H9 (cell line): ENCODE results near the gene NDC1. TPM values are rescaled to one million over a fixed set of nuclear protein-coding genes. Genes with fewer than 3 reads are reported as not detected.

Experiments used
- DNase-seq: peaks from one replicate; pipeline ENCODE4 v3.0.0-alpha.2; 2017
- H2AFZ ChIP-seq: one replicate; pipeline ENCODE4 v1.6.1; 2013; ENCODE audit warnings: mild to moderate bottlenecking, low read length, control low read depth, moderate library complexity
- H2AK5ac ChIP-seq: 2 replicates; pipeline ENCODE4 v1.6.1; 2013; ENCODE audit warnings: low read length, control low read depth, mixed read lengths; ENCODE audit not compliant: insufficient read length
- H2BK120ac ChIP-seq: one replicate; pipeline ENCODE4 v1.6.1; 2013; ENCODE audit warnings: low read depth, mild to moderate bottlenecking, low read length, control low read depth, inconsistent platforms; ENCODE audit not compliant: poor library complexity, severe bottlenecking
- H2BK12ac ChIP-seq: 2 replicates; pipeline ENCODE4 v1.6.1; 2013; ENCODE audit warnings: low read length, control low read depth, mixed read lengths, low read depth; ENCODE audit not compliant: insufficient read length
- H2BK15ac ChIP-seq: 2 replicates; pipeline ENCODE4 v1.6.1; 2013; ENCODE audit warnings: low read depth, low read length, control low read depth
- H2BK20ac ChIP-seq: one replicate; pipeline ENCODE4 v1.6.1; 2013; ENCODE audit warnings: low read depth, mild to moderate bottlenecking, low read length, control low read depth, inconsistent platforms; ENCODE audit not compliant: poor library complexity, severe bottlenecking
- H2BK5ac ChIP-seq: 2 replicates; pipeline ENCODE4 v1.6.1; 2013; ENCODE audit warnings: low read length, control low read depth, mixed read lengths; ENCODE audit not compliant: insufficient read length
- H3K14ac ChIP-seq: 2 replicates; pipeline ENCODE4 v1.6.1; 2013; ENCODE audit warnings: low read length, control low read depth; ENCODE audit not compliant: insufficient read depth
- H3K18ac ChIP-seq: 2 replicates; pipeline ENCODE4 v1.6.1; 2013; ENCODE audit warnings: low read depth, mild to moderate bottlenecking, mixed read lengths, low read length, control low read depth; ENCODE audit not compliant: insufficient read length
- H3K23ac ChIP-seq: 2 replicates; pipeline ENCODE4 v1.6.1; 2013; ENCODE audit warnings: low read length, control low read depth, mixed read lengths, low read depth; ENCODE audit not compliant: insufficient read length
- H3K23me2 ChIP-seq: 2 replicates; pipeline ENCODE4 v1.6.1; 2013; ENCODE audit warnings: low read depth, mild to moderate bottlenecking, mixed read lengths, low read length, control low read depth; ENCODE audit not compliant: insufficient read length, poor library complexity, severe bottlenecking
- H3K27ac ChIP-seq: 2 replicates; pipeline ENCODE4 v1.5.1; 2013; ENCODE audit warnings: low read length, control low read depth, mixed read lengths, low read depth; ENCODE audit not compliant: insufficient read length
- H3K27me3 ChIP-seq: 2 replicates; pipeline ENCODE4 v1.6.1; 2013; ENCODE audit warnings: low read length, control low read depth, inconsistent platforms; ENCODE audit not compliant: insufficient read depth
- H3K4ac ChIP-seq: 2 replicates; pipeline ENCODE4 v1.6.1; 2013; ENCODE audit warnings: low read depth, mild to moderate bottlenecking, control low read depth, inconsistent platforms, low read length, moderate library complexity
- H3K4me1 ChIP-seq: 2 replicates; pipeline ENCODE4 v1.6.1; 2013; ENCODE audit warnings: low read length, control low read depth, inconsistent platforms; ENCODE audit not compliant: insufficient read depth
- H3K4me2 ChIP-seq: 2 replicates; pipeline ENCODE4 v1.6.1; 2013; ENCODE audit warnings: low read length, control low read depth, mixed read lengths; ENCODE audit not compliant: insufficient read length, insufficient read depth
- H3K56ac ChIP-seq: 2 replicates; pipeline ENCODE4 v1.6.1; 2013; ENCODE audit warnings: low read depth, mild to moderate bottlenecking, mixed read lengths, low read length, control low read depth; ENCODE audit not compliant: insufficient read length
- H3K79me1 ChIP-seq: 2 replicates; pipeline ENCODE4 v1.6.1; 2013; ENCODE audit warnings: low read depth, mild to moderate bottlenecking, moderate library complexity, low read length, control low read depth, inconsistent platforms; ENCODE audit not compliant: insufficient read depth, poor library complexity, severe bottlenecking
- H3K79me2 ChIP-seq: 2 replicates; pipeline ENCODE4 v1.6.1; 2013; ENCODE audit warnings: low read length, control low read depth, inconsistent platforms; ENCODE audit not compliant: insufficient read depth
- H3K9ac ChIP-seq: 2 replicates; pipeline ENCODE4 v1.6.1; 2013; ENCODE audit warnings: low read length, control low read depth, mixed read lengths; ENCODE audit not compliant: insufficient read length; ENCODE audit errors: extremely low read depth
- H3K9me3 ChIP-seq: one replicate; pipeline ENCODE4 v1.6.1; 2013; ENCODE audit warnings: low read depth, low read length, inconsistent platforms; ENCODE audit not compliant: control insufficient read depth
- H3T11ph ChIP-seq: one replicate; pipeline ENCODE4 v1.6.1; 2013; ENCODE audit warnings: mild to moderate bottlenecking, low read length, control low read depth, inconsistent platforms
- H4K20me1 ChIP-seq: one replicate; pipeline ENCODE4 v1.6.1; 2013; ENCODE audit not compliant: control insufficient read depth, insufficient read length, insufficient read depth
- H4K5ac ChIP-seq: 2 replicates; pipeline ENCODE4 v1.6.1; 2013; ENCODE audit warnings: low read depth, mild to moderate bottlenecking, mixed read lengths, low read length, control low read depth; ENCODE audit not compliant: insufficient read length
- H4K8ac ChIP-seq: replicated peaks from 2 replicates; pipeline ENCODE4 v1.6.1; 2013; ENCODE audit warnings: low read length, control low read depth, mixed read lengths, low read depth; ENCODE audit not compliant: insufficient read length
- H4K91ac ChIP-seq: 2 replicates; pipeline ENCODE4 v1.6.1; 2013; ENCODE audit warnings: low read depth, mild to moderate bottlenecking, moderate library complexity, mixed read lengths, low read length, control low read depth; ENCODE audit not compliant: insufficient read length
- H3K27ac Mint-ChIP-seq, 3 experiments: 2 replicates in 2 of 3; 3 replicates in 1 of 3; pipeline ENCODE4 v1.8.0; 2020 to 2021; ENCODE audit warnings: mixed read lengths in 3 of 3, mild to moderate bottlenecking in 1 of 3, moderate library complexity in 1 of 3
- H3K27me3 Mint-ChIP-seq: 2 replicates; pipeline ENCODE4 v1.8.0; 2021; ENCODE audit warnings: low read depth, mild to moderate bottlenecking, moderate library complexity, mixed read lengths
- H3K36me3 Mint-ChIP-seq, 3 experiments: 2 replicates in 2 of 3; 3 replicates in 1 of 3; pipeline ENCODE4 v1.8.0; 2020 to 2021; ENCODE audit warnings: low read depth in 3 of 3, mixed read lengths in 3 of 3; ENCODE audit not compliant: insufficient read depth in 1 of 3
- H3K4me1 Mint-ChIP-seq, 2 experiments: 2 replicates each; pipeline ENCODE4 v1.8.0; 2020; ENCODE audit warnings: mixed read lengths in 2 of 2
- H3K4me3 Mint-ChIP-seq, 2 experiments: 2 replicates in 1 of 2; 3 replicates in 1 of 2; pipeline ENCODE4 v1.8.0; 2020 to 2021; ENCODE audit warnings: mild to moderate bottlenecking in 2 of 2, mixed read lengths in 2 of 2, moderate library complexity in 1 of 2
- H3K9me3 Mint-ChIP-seq, 2 experiments: 2 replicates in 1 of 2; 3 replicates in 1 of 2; pipeline ENCODE4 v1.8.0; 2020; ENCODE audit warnings: mild to moderate bottlenecking in 2 of 2, mixed read lengths in 2 of 2, moderate library complexity in 1 of 2
- CTCF ChIP-seq: fragments of 200-600 bp; sonication (generic); conservative IDR thresholded peaks from 3 replicates; pipeline ENCODE4 v1.8.0; 2021; ENCODE audit warnings: antibody characterized with exemption, mild to moderate bottlenecking
- WGBS: extraction: QIAGEN DNeasy Blood & Tissue Kit; methylation state at CpG from one replicate; pipeline ENCODE4 v1.1.7; 2013; ENCODE audit warnings: missing lambda C conversion rate, low lambda C conversion rate, mixed read lengths; ENCODE audit not compliant: insufficient read length; ENCODE audit errors: extremely low coverage; 5-methylcytosine and 5-hydroxymethylcytosine counted together
- total RNA-seq: library from RNA; stranded (reverse); gene quantifications from 2 replicates; pipeline ENCODE4 v1.2.1, GENCODE V29; 2021

NDC1 gene
- total RNA-seq, 1 experiment from 2014 or later = 49.3 TPM

GRCh38 chr1:53792806-53793205 is 45.3 kb downstream of the NDC1 start:
- H3K9me3 ChIP-seq = no peaks in the 10 kb centered on the region
- H3K27ac ChIP-seq = no peak overlapping the region
- no peak overlapping the region for H3K18ac ChIP-seq
- no peak overlapping the region for H2BK5ac ChIP-seq
- H3K4ac ChIP-seq = no peak overlapping the region
- H3K4me1 Mint-ChIP-seq = no peaks in the 10 kb centered on the region
- H2BK120ac ChIP-seq = no peak overlapping the region
- no peak overlapping the region for H2AFZ ChIP-seq
- H2BK20ac ChIP-seq = no peak overlapping the region
- H4K5ac ChIP-seq = no peak overlapping the region
- no peak overlapping the region for H3K23ac ChIP-seq
- no CpG with 5 or more reads among the region's 4 CpGs for WGBS
- no peak overlapping the region for H2BK12ac ChIP-seq
- H4K91ac ChIP-seq = no peak overlapping the region
- no peak overlapping the region for H3K27ac Mint-ChIP-seq
- peaks cover 25 to 80% (median 54%) of the 10 kb centered on the region in 3 experiments for H3K36me3 Mint-ChIP-seq
- no peaks in the 10 kb centered on the region; a peak in 1 of 5 replicates for H3K9me3 Mint-ChIP-seq
- H3K56ac ChIP-seq = no peak overlapping the region
- no peaks in the 10 kb centered on the region for H3K79me1 ChIP-seq
- H3K4me2 ChIP-seq = no peak overlapping the region
- H3K27me3 Mint-ChIP-seq = no peaks in the 10 kb centered on the region
- no peaks in the 10 kb centered on the region for H3K4me1 ChIP-seq
- no peaks in the 10 kb centered on the region for H3K27me3 ChIP-seq
- H2AK5ac ChIP-seq = no peak overlapping the region
- H3T11ph ChIP-seq = no peak overlapping the region
- TF ChIP-seq CTCF = no peak
- no peak overlapping the region for H3K4me3 Mint-ChIP-seq
- no peak overlapping the region for H2BK15ac ChIP-seq
- no peaks in the 10 kb centered on the region for H3K79me2 ChIP-seq
- H3K23me2 ChIP-seq = no peaks in the 10 kb centered on the region
- H4K20me1 ChIP-seq = no peaks in the 10 kb centered on the region
- no peak overlapping the region for H3K9ac ChIP-seq
- DNase-seq = no peak
- H4K8ac ChIP-seq = no peak overlapping the region
- no peak overlapping the region for H3K14ac ChIP-seq
